KMS-11 (cell line): ENCODE data around the gene LSS.

Source experiments
- H2AFZ ChIP-seq: fragments of 200-600 bp; sonication (generic); 2 replicates; pipeline ENCODE4 v1.6.1; 2016; ENCODE audit warnings: antibody characterized with exemption, mixed run types, low read depth
- H3K27ac ChIP-seq: fragments of 200-600 bp; sonication (generic); 2 replicates; pipeline ENCODE4 v1.6.1; 2016; ENCODE audit warnings: mild to moderate bottlenecking, mixed run types
- H3K27me3 ChIP-seq: fragments of 200-600 bp; sonication (generic); 2 replicates; pipeline ENCODE4 v1.6.1; 2017; ENCODE audit warnings: mild to moderate bottlenecking, low read depth, mixed run types, moderate library complexity; ENCODE audit not compliant: insufficient read depth
- H3K36me3 ChIP-seq: fragments of 200-600 bp; sonication (generic); 2 replicates; pipeline ENCODE4 v1.6.1; 2017; ENCODE audit warnings: mild to moderate bottlenecking, mixed run types; ENCODE audit not compliant: insufficient read depth
- H3K4me1 ChIP-seq: fragments of 200-600 bp; sonication (generic); 2 replicates; pipeline ENCODE4 v1.6.1; 2016; ENCODE audit warnings: mild to moderate bottlenecking, low read depth, mixed run types; ENCODE audit not compliant: poor library complexity, severe bottlenecking
- H3K4me2 ChIP-seq: fragments of 200-600 bp; sonication (generic); 2 replicates; pipeline ENCODE4 v1.7.0; 2016; ENCODE audit warnings: mild to moderate bottlenecking, mixed run types
- H3K4me3 ChIP-seq: fragments of 200-600 bp; sonication (generic); IDR thresholded peaks from 2 replicates; pipeline ENCODE4 v1.6.1; 2017; ENCODE audit warnings: low read depth, low read length, mixed read lengths; ENCODE audit not compliant: insufficient read depth
- H3K79me2 ChIP-seq: fragments of 200-600 bp; sonication (generic); 2 replicates; pipeline ENCODE4 v1.6.1; 2016; ENCODE audit warnings: low read depth, mixed run types; ENCODE audit not compliant: insufficient read depth
- H3K9ac ChIP-seq: fragments of 200-600 bp; sonication (generic); 2 replicates; pipeline ENCODE4 v1.6.1; 2016; ENCODE audit warnings: mild to moderate bottlenecking, mixed run types
- H4K20me1 ChIP-seq: fragments of 200-600 bp; sonication (generic); 2 replicates; pipeline ENCODE4 v1.6.1; 2016; ENCODE audit warnings: mild to moderate bottlenecking, mixed run types; ENCODE audit not compliant: insufficient read depth
- TF ChIP-seq, protein P1 (sequence below): fragments of 200-600 bp; sonication (generic); conservative IDR thresholded peaks from 2 replicates; pipeline ENCODE4 v1.6.1; 2017; ENCODE audit warnings: low read depth, mild to moderate bottlenecking, antibody characterized with exemption, low read length, moderate library complexity, mixed read lengths

Gene LSS

GRCh38 chr21:46150491-46151121 lies 78.0 kb downstream of the LSS start:
- Histone ChIP-seq H2AFZ (no peak overlapping the region), H3K79me2 (no peaks in the 10 kb centered on the region), H3K27me3 (no peaks in the 10 kb centered on the region), H3K27ac (no peak overlapping the region), H3K4me2 (no peak overlapping the region), H3K36me3 (no peaks in the 10 kb centered on the region), H3K9ac (no peak overlapping the region), H3K4me1 (no peaks in the 10 kb centered on the region), H3K4me3 (no peak overlapping the region), H4K20me1 (no peaks in the 10 kb centered on the region)
- TF ChIP-seq, protein P1, sequence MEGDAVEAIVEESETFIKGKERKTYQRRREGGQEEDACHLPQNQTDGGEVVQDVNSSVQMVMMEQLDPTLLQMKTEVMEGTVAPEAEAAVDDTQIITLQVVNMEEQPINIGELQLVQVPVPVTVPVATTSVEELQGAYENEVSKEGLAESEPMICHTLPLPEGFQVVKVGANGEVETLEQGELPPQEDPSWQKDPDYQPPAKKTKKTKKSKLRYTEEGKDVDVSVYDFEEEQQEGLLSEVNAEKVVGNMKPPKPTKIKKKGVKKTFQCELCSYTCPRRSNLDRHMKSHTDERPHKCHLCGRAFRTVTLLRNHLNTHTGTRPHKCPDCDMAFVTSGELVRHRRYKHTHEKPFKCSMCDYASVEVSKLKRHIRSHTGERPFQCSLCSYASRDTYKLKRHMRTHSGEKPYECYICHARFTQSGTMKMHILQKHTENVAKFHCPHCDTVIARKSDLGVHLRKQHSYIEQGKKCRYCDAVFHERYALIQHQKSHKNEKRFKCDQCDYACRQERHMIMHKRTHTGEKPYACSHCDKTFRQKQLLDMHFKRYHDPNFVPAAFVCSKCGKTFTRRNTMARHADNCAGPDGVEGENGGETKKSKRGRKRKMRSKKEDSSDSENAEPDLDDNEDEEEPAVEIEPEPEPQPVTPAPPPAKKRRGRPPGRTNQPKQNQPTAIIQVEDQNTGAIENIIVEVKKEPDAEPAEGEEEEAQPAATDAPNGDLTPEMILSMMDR, result no peak

- TF ChIP-seq, protein P1, result no peak
- no peaks in the 10 kb centered on the region for H3K4me1 ChIP-seq
- H3K27me3 ChIP-seq, result no peaks in the 10 kb centered on the region
Observed at GRCh38 chr21:46150073-46150472, 78.5 kb downstream of the LSS start.

GRCh38 chr21:46149205-46149901 lies 79.2 kb downstream of the LSS start:
- no peak overlapping the region for H3K27ac ChIP-seq

More at GRCh38 chr21:46150073-46150472, 78.5 kb downstream of the LSS start:
- no peaks in the 10 kb centered on the region for H3K79me2 ChIP-seq
- H4K20me1 ChIP-seq, result no peaks in the 10 kb centered on the region
- H3K9ac ChIP-seq, result no peak overlapping the region
- no peak overlapping the region for H3K27ac ChIP-seq
- no peak overlapping the region for H3K4me2 ChIP-seq
- H3K4me3 ChIP-seq, result no peak overlapping the region
- no peaks in the 10 kb centered on the region for H3K36me3 ChIP-seq
- no peak overlapping the region for H2AFZ ChIP-seq

GRCh38 chr21:46148106-46148505 lies 80.5 kb downstream of the LSS start:
- H3K27me3 ChIP-seq, result no peaks in the 10 kb centered on the region

More at GRCh38 chr21:46149205-46149901, 79.2 kb downstream of the LSS start:
- TF ChIP-seq, protein P1, result no peak
- H3K79me2 ChIP-seq, result no peaks in the 10 kb centered on the region
- H3K36me3 ChIP-seq, result no peaks in the 10 kb centered on the region
- no peak overlapping the region for H3K4me3 ChIP-seq
- no peaks in the 10 kb centered on the region for H3K4me1 ChIP-seq
- no peaks in the 10 kb centered on the region for H3K27me3 ChIP-seq
- no peaks in the 10 kb centered on the region for H4K20me1 ChIP-seq
- no peak overlapping the region for H3K9ac ChIP-seq
- no peak overlapping the region for H2AFZ ChIP-seq
- H3K4me2 ChIP-seq, result no peak overlapping the region

More at GRCh38 chr21:46148106-46148505, 80.5 kb downstream of the LSS start:
- Histone ChIP-seq H2AFZ (no peak overlapping the region), H3K4me3 (no peak overlapping the region), H3K27ac (no peak overlapping the region), H3K79me2 (no peaks in the 10 kb centered on the region), H3K4me1 (peaks cover 3% of the 10 kb centered on the region), H4K20me1 (no peaks in the 10 kb centered on the region), H3K36me3 (no peaks in the 10 kb centered on the region), H3K9ac (no peak overlapping the region), H3K4me2 (no peak overlapping the region)
- TF ChIP-seq, protein P1, result no peak
